HepG2 (cell line): ENCODE measurements around the gene CPLANE2. TPM values are rescaled to one million over a fixed set of nuclear protein-coding genes. Genes with fewer than 3 reads are reported as not detected.

Source experiments
- polyA plus RNA-seq, 8 experiments: library from polyadenylated mRNA; depleted of rRNA in 3 of 8; stranded (reverse) in 7 of 8; unstranded in 1 of 8; fragments of >200 nt; fragmentation: Illumina TruSeq in 4 of 8; extraction: Trizol in 4 of 8; gene quantifications; 2 replicates each; pipeline versions ENCODE4 v1.2.1 to v1.2.3, GENCODE V29; 2011 to 2016; ENCODE audit warnings: low read depth in 4 of 8, missing spikeins in 1 of 8, mixed read lengths in 1 of 8; ENCODE audit not compliant: insufficient read depth in 1 of 8
- small RNA-seq, 3 experiments: library from RNA; depleted of rRNA; stranded (forward); fragments of <200 nt; gene quantifications; one replicate each; pipeline ENCODE3, GENCODE V24; 2012; ENCODE audit warnings: low read depth in 2 of 3, low replicate concordance in 1 of 3; ENCODE audit not compliant: insufficient read length in 3 of 3, insufficient read depth in 2 of 3
- total RNA-seq, 5 experiments: library from RNA; depleted of rRNA; stranded (reverse); fragments of >200 nt; fragmentation: Illumina TruSeq; extraction: Trizol; gene quantifications; 2 replicates each; pipeline ENCODE4 v1.2.3, GENCODE V29; 2016; ENCODE audit warnings: low read depth in 1 of 5

CPLANE2 gene
- total and polyA plus RNA-seq, 2 of the 13 experiments (the other 11 are each of a cell fraction or from before 2014, with no cell fraction given): 0.29 to 1.6 TPM

Small RNAs within 50 kb of the gene (small RNA-seq; reads per million reads assigned to genes)
- gene MT1XP1: 0 reads per million in 3 experiments

Other genes starting within 250 kb of the CPLANE2 start
- gene SRARP, start 232.9 kb downstream of the CPLANE2 start, total RNA-seq (2016; rRNA removed; fragmentation: Illumina TruSeq; extraction: Trizol): 3.5 and 4.0 TPM in 2 replicates
- 10.5 and 12.8 TPM in 2 replicates for gene SRARP, start 232.9 kb downstream of the CPLANE2 start, polyA plus RNA-seq (2011; rRNA removed)
- gene HSPB7, start 219.1 kb downstream of the CPLANE2 start, total RNA-seq (2016; rRNA removed; fragmentation: Illumina TruSeq; extraction: Trizol): not detected in 2 replicates
- 0.10 and 0.20 TPM in 2 replicates for gene HSPB7, start 219.1 kb downstream of the CPLANE2 start, polyA plus RNA-seq (2011; rRNA removed)
- not detected in 2 replicates for gene CLCNKA, start 215.1 kb downstream of the CPLANE2 start, total RNA-seq (2016; rRNA removed; fragmentation: Illumina TruSeq; extraction: Trizol)
- gene CLCNKA, start 215.1 kb downstream of the CPLANE2 start, polyA plus RNA-seq (2011; rRNA removed): 0.03 and 0.07 TPM in 2 replicates
- not detected in 2 replicates for gene CLCNKB, start 193.4 kb downstream of the CPLANE2 start, total RNA-seq (2016; rRNA removed; fragmentation: Illumina TruSeq; extraction: Trizol)
- gene CLCNKB, start 193.4 kb downstream of the CPLANE2 start, polyA plus RNA-seq (2011; rRNA removed): 0.04 TPM in 1 of 2 replicates, not detected in the other
- gene FAM131C, start 163.5 kb downstream of the CPLANE2 start, total RNA-seq (2016; rRNA removed; fragmentation: Illumina TruSeq; extraction: Trizol): not detected in 2 replicates
- gene FAM131C, start 163.5 kb downstream of the CPLANE2 start, polyA plus RNA-seq (2011; rRNA removed): 0.07 and 0.10 TPM in 2 replicates
- 15.5 and 33.6 TPM in 2 replicates for gene EPHA2, start 81.1 kb downstream of the CPLANE2 start, total RNA-seq (2016; rRNA removed; fragmentation: Illumina TruSeq; extraction: Trizol)
- 53.6 and 62.5 TPM in 2 replicates for gene EPHA2, start 81.1 kb downstream of the CPLANE2 start, polyA plus RNA-seq (2011; rRNA removed)
- 1.8 and 2.0 TPM in 2 replicates for gene ARHGEF19, start 24.5 kb downstream of the CPLANE2 start, total RNA-seq (2016; rRNA removed; fragmentation: Illumina TruSeq; extraction: Trizol)
- gene ARHGEF19, start 24.5 kb downstream of the CPLANE2 start, polyA plus RNA-seq (2011; rRNA removed): 1.7 and 2.2 TPM in 2 replicates
- gene FBXO42, start 115.3 kb upstream of the CPLANE2 start, total RNA-seq (2016; rRNA removed; fragmentation: Illumina TruSeq; extraction: Trizol): 7.6 and 9.0 TPM in 2 replicates
- gene FBXO42, start 115.3 kb upstream of the CPLANE2 start, polyA plus RNA-seq (2011; rRNA removed): 17.2 and 17.5 TPM in 2 replicates
- 28.5 and 38.6 TPM in 2 replicates for gene SZRD1, start 130.1 kb upstream of the CPLANE2 start, total RNA-seq (2016; rRNA removed; fragmentation: Illumina TruSeq; extraction: Trizol)
- 41.4 and 49.1 TPM in 2 replicates for gene SZRD1, start 130.1 kb upstream of the CPLANE2 start, polyA plus RNA-seq (2011; rRNA removed)
- gene SPATA21, start 200.2 kb upstream of the CPLANE2 start, total RNA-seq (2016; rRNA removed; fragmentation: Illumina TruSeq; extraction: Trizol): 0.21 and 0.80 TPM in 2 replicates
- 1.4 and 1.8 TPM in 2 replicates for gene SPATA21, start 200.2 kb upstream of the CPLANE2 start, polyA plus RNA-seq (2011; rRNA removed)
- 52.3 and 62.6 TPM in 2 replicates for gene NECAP2, start 203.5 kb upstream of the CPLANE2 start, total RNA-seq (2016; rRNA removed; fragmentation: Illumina TruSeq; extraction: Trizol)
- gene NECAP2, start 203.5 kb upstream of the CPLANE2 start, polyA plus RNA-seq (2011; rRNA removed): 38.5 and 41.0 TPM in 2 replicates